Measurements from ENCODE around the gene LRP5. TPM values are rescaled to one million over a fixed set of nuclear protein-coding genes. Genes with fewer than 3 reads are reported as not detected.
"Not testable (repeated sequence)": the region's sequence is repeated elsewhere in the genome, so short reads cannot be mapped to it uniquely, and the experiment has no call there.

LRP5 gene
- total RNA-seq, 1 donor from 2014 or later: 64.8 TPM

DNA sequence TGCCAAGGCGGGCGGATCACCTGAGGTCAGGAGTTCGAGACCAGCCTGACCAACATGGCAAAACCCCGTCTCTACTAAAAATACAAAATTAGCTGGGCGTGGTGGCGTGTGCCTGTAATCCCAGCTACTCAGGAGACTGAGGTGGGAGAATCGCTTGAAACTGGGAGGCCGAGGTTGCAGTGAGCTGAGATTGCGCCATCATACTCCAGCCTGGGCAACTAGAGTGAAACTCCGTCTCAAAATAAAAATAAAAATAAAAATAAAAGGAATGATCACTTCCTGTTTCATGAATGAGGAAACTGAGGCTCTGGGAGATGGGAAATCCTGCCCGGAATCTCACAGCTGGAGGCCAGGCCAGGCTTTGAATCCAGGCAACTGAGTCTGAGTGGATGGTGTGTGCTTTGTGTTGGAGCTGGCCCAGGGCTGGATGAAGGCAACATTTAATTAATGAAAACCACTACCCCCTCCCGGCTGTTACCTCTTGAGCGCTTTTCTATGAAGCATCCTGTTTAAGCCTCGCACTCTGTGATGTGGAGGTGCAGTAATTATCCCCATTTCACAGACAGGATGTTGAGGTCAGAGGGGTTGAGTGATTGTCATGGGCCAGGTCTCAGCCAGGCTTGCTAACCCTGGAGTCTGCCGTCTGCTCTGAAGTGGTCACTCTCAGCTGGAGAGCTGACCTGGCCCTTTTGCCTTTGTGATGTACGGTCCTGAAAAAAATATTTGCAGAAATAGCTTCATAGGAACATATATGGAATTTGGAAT is 27.8 kb downstream of the LRP5 start:
- intact Hi-C loops (cut with micrococcal nuclease): no loop called here
- ATAC-seq (no peak), DNase-seq (no peak)

DNA sequence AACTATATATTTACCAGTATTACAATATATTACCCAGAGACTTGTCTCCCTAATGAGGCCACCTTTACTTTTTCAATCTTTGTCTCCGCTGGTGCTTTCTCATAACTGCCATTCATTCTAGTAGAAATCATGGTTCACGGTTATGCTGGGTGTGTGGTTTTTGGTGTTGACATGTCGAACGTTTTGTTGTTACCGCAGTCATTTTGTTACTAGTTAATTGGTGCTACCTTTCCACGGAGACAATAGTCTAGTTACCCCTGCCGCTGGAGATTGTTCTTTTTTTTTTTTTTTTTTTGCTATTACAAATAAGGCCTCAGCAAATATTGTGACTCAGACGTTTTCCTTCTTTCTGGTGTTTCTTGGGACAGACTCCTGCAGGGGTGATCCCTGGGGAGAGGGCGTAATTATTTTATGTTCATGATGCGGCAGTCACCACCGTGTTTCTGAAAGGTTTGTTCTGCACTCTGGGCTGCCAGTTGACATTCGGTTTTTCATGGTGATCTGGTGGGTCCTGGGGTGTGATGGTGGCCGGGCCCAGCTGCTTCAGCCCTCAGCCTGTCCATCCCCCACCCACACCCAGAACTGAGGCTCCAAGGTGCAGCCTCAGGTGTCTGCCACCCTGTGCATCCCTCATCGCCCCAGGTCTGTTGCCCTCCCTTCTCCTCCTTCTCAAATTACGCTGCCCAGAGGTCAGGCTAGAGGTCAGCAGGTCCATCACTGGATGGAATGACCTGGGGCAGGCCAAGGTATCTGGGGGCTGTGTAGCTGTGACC is 28.6 kb downstream of the LRP5 start:
- ATAC-seq: no peak
- no peak for DNase-seq
- intact Hi-C loops (cut with micrococcal nuclease): no loop called here

DNA sequence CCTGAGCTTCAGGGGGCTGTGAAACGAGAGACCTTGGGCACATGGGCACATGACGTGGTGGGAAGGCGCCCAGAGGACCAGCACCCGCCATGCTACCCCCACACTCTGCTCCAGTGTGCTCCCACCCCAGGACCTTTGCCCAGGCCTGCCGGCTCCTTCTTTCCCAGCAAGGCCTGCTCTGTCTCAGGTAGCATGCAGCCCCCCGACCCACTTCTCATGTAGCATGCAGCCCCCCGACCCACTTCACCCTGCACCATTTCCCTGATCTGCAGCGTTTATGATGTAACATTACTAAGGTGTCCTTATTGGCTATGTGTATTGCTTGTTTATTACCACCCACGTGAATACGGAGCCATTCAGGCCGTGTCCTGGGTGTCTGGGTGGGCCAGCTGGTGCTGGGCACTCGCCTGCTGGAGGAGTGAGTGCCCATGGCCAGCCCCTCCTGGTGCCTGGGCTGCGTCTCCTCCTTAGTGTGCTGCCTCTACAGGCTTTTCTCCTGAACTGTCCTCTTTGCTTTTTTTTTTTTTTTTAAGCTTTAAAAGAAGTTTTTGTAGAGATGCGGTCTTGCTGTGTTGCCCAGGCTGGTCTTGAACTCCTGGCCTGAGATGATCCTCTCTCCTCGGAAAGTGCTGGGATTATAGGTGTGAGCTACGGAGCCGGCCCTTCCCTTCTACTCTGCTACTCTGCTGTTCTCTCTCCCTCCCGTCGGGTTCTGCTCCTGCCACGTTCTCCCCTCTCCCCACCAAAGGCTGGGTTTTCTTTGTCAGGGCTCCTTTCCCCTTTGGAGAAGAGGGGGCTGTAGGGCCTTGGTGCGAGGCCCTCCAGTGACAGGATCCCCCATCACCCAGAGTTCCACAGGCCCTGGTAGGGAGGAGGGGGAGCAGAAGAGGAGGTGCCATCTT is 29.4 kb downstream of the LRP5 start:
- ATAC-seq (no peak), DNase-seq (no peak)
- intact Hi-C loops (cut with micrococcal nuclease): no loop called here

DNA sequence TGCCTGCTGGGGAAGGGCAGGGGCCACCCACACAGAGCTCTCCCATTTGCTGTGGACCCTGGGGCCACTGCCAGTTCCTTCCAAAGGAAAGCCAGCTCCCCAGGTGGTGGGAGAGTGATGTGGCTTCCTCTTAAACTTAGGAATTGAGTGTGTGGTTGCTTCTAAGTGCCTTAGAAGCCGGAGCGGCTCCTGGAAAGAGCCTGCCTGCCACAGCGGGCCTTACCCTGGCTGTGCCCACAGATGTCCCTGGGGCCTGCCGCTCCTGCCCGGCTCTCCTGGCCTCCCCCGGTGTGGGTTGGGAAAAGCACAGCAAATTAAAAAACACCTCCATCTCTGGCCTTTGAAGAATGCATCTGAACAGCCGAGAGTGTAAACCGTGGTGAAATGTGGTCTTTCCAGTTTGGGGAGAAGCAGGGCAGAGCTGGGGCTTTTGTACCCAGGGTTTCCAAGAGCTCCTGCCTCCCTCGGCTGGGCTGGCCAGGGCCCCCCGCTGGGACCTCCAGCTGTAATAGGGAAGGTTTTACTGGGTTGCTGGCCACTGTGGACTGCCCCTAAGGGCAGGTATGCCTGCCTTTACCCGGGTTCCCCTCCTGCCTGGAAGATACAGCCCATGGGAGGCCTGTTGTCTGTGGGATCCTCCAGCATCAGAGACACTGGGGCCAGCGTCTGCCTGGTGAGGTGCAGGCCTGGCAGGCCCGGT is 30.2 kb downstream of the LRP5 start:
- intact Hi-C loops (cut with micrococcal nuclease): no loop called here
- ATAC-seq (no peak), DNase-seq (no peak)

DNA sequence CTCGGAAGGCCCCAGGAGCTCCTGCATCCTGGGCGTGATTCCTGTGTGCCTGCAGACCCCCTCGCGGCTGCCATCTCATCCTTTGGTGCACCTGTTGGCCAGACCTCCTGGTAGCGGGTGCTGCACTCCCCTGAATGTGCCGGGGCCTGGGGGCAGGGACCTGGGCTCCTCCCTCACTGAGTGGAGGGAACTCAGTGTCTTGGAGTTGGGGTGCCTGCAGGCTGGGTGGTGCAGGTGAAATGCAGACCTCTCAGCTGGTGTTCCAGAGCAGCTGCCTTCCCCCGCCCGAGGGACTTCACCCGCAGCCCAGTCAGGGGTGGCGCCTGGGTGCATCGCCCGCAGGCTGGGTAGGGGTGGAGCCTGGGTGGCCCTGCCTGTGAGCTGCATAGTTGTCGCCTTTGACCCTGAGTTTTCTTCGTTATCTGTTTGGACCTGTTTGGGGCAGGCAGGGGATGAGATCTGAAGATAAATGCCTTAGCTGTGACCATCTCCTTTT is 31.4 kb downstream of the LRP5 start:
- intact Hi-C loops (cut with micrococcal nuclease): no loop called here
- ATAC-seq: no peak
- no peak for DNase-seq

DNA sequence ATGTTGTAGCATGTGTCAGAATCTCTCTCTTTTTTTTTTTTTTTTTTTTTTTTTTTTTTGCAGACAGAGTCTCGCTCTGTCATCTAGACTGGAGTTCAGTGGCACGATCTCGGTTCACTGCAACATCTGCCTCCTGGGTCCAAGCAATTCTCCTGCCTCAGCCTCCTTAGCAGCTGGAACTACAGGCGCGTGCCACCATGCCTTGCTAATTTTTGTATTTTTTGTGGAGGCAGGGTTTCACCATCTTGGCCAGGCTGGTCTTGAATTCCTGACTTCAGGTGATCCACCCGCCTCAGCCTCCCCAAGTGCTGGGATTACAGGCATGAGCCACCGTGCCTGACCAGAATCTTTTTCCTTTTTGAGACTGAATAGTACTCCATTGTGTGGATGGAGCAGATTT is 32.4 kb downstream of the LRP5 start:
- DNase-seq; intact Hi-C loops (cut with micrococcal nuclease); ATAC-seq: not testable (repeated sequence)

DNA sequence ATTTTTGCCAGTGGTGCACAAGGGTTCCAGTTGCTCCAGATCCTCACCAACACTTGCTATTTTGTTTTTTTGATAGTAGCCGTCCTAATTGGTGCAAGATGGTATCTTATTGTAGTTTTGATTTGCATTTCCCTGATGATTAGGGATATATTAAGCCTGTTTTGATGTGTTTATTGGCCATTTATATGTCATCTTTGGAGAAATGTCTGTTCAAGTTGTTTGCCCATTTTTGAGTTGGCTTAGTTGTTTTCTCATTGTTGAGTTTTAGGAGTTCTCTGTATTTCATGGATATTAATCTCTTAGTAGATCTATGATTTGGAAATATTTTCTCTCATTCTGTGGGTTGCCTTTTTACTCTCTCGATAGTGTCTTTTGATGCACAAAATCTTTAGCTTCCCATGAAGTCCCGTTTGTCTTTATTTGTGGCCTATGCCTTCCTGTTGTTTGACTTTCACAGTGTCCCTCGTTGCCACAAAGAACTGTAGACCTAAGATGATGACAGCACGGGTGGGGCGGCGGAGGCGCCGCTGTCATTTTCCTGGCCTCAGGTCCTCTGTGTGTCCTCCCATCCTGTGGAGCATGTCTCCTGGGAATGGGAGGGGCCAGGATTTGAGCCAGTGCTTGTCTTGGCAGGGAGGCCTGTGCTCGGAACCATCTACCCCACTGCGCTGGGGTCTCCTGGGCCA is 33.5 kb downstream of the LRP5 start:
- ATAC-seq (peak; percentile 89), DNase-seq (peak; percentile 87)
- intact Hi-C loops (cut with micrococcal nuclease): no loop called here

DNA sequence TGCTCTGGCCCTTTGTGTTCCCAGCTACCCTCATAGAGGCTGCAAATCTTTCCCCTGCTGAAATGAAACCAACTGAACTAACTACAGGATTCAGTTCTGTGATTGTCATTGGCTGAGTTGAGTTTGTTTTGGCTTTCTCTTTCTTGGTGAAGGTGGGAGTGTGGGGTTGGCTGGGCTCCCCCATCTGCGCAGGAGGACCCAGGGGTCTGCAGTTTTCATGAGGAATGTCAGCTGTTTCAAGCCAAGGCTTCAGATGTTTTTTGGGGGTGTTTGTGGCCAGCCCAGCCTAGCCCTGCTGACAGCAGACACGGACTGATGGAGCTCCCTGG is 34.0 kb downstream of the LRP5 start:
- ATAC-seq: peak; percentile 11
- intact Hi-C loops (cut with micrococcal nuclease): no loop called here
- DNase-seq: no peak

DNA sequence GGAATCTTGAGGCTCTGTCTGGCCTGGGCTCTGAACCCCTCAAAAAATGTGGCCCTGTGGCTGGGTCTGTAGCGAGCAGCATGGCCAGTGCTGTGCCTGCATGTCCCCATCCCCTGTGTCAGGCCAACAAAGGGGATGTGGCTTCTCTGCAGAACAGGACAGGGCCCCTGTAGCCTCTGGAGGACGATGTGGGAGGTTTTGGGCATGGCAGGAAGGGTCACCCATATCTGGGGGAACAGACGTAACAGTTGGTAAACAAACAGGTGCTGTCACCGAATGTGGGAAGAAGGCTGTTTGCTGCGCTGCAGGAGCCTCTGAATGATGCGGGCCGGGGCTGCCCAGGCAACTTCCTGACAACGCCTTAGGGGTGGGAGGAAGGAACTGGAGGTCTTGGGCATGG is 35.0 kb downstream of the LRP5 start:
- ATAC-seq (no peak), DNase-seq (no peak)
- intact Hi-C loops (cut with micrococcal nuclease): no loop called here

DNA sequence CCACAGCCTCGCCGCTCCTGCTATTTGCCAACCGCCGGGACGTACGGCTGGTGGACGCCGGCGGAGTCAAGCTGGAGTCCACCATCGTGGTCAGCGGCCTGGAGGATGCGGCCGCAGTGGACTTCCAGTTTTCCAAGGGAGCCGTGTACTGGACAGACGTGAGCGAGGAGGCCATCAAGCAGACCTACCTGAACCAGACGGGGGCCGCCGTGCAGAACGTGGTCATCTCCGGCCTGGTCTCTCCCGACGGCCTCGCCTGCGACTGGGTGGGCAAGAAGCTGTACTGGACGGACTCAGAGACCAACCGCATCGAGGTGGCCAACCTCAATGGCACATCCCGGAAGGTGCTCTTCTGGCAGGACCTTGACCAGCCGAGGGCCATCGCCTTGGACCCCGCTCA is 35.5 kb downstream of the LRP5 start:
- no peak for DNase-seq
- ATAC-seq: no peak
- intact Hi-C loops (cut with micrococcal nuclease): no loop called here

DNA sequence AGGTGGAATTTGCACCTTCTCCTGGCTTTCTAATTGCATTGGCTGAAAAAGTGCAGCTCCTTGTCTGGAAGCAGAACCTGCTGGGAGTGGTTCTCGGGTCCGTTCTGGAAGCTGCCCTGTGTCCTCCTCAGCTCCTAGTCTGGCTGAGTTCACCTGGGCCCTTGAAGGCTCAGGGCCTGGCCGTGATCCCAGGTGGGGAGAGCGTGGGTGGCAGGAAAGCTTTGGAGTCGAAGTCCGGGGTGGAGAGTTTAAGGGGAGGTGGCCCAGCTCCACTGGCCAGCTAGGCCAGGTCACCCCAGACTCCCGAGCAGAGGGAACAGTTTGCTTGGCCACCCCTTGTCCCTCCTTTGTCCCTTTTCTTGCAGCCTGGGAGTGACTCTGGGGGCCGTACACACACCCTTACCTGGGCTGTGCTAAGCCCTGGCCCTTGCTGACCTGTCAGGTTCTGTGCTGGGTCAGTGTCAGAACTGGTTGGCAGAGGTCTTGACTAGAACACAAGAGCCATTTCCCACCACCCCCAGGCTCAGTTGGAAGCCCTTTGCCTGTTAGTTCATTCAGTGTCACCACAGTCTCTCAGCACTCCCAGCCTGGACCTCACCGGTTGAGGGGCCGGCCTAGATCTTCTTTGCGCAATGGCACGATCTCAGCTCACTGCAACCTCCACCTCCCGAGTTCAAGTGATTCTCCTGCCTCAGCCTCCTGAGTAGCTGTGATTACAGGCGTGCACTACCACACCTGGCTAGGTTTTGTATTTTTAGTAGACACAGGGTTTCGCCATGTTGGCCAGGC is 37.3 kb downstream of the LRP5 start:
- intact Hi-C loops (cut with micrococcal nuclease): no loop called here
- no peak for ATAC-seq
- DNase-seq: peak; percentile 32

DNA sequence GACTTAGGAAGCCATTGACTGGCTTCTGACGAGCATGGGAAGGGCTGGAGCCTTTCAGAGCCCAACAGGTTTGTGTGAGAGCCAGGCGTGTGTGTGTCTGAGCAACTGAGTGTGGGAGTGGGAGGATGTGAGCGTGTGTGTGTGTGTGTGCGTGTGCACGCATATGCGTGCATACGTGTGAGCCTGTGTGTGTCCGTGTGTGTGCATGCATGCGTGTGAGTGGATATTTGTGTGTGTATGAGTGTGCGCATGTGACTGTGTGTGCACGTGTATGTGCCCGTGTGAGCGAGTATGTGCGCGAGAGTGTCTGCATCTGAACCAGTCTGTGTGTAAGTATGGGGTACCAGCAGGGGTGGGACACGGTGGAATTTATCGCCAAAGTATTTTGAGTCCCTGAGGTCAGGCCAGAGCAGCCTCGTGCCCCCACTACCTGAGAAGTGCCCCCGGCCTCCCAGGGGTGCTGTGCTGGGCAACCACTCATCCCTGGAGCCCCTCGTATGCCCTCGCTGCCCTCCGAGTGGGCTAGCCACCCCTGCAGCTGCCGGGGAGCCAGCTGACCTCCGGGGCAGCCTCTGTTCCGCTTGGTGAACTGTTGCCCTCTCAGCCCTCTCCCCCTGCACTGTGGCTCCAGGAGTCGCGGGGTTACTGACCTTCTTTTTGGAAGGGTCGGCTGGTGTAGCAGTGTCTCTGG is 38.5 kb downstream of the LRP5 start:
- ATAC-seq: no peak
- intact Hi-C loops (cut with micrococcal nuclease): no loop called here
- DNase-seq: no peak

DNA sequence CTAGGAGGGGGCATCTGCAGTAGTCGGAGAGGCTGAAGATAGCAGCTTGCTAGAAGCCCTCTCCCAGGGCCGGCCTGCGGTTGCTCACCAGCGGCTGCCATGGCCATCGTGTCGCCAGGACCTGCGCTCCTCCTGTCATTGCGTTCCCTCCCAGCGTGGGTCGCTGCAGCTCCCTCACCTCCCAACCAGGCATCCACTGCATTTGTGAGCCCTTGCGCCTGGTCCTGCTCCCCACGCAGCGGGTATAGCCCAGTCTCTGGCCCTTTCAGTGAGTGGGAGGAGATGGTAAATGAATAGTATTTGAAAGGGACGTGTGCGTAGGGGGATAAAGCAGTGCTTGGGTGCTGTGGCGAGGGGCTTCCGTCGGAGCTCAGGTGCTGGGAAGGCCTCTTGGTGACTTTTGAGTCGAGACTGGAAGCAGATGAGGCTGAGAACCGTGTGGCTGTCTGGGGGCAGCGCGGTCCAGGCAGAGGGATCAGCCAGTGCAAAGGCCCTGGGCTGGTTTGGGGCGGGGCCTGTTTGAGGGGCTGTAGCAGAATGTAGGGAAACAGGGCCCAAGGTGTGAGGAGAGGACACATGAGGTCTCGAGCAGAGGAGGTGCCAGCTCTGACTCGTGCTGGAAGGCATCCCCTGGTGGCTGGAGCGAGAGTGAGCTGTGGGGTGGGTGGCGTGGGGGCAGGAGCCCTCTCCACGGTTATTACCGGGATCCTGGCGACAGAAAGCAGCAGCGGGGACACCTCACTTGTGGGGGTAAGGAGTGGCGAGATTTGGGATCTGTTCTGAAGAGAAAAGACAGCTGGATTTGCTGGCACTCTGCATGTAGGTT is 39.3 kb downstream of the LRP5 start:
- peak; percentile 6 for ATAC-seq
- intact Hi-C loops (cut with micrococcal nuclease): no loop called here
- no peak for DNase-seq

DNA sequence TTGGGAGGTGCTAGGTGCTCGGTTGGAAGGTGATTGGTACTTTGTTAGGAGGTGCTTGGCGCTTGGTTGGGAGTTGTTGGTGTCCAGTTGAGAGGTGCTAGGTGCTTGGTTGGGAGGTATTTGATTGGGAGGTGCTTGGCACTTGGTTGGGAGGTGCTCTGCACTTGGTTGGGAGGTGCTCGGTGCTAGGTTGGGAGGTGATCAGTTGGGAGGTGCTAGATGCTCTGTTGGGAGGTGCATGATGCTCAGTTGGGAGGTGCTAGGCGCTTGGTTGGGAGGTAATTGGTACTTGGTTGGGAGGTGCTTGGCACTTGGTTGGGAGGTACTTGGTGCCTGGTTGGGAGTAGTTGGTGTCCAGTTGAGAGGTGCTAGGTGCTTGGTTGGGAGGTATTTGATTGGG is 40.2 kb downstream of the LRP5 start:
- ATAC-seq (no peak), DNase-seq (no peak)
- intact Hi-C loops (cut with micrococcal nuclease): no loop called here

DNA sequence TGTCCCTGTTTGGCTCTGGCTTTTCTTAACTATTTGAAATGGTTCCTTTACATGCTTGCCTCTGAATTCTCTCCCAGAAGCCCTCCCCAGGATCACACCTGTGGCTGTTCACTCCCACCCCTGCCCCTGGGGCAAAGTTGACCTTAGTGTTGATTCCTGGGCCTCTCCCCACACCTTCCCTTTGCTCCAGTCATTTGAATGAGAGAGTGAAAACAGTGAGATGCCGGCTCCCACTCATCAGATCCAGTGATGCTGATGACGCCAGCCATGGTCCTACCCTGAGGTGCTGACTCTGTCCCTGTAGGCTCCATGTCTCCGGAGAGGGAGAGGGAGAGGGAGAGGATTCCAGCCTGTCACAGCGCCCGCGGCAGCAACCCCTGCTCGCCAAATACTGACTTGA is 40.7 kb downstream of the LRP5 start:
- DNase-seq (no peak), ATAC-seq (no peak)
- intact Hi-C loops (cut with micrococcal nuclease): no loop called here

DNA sequence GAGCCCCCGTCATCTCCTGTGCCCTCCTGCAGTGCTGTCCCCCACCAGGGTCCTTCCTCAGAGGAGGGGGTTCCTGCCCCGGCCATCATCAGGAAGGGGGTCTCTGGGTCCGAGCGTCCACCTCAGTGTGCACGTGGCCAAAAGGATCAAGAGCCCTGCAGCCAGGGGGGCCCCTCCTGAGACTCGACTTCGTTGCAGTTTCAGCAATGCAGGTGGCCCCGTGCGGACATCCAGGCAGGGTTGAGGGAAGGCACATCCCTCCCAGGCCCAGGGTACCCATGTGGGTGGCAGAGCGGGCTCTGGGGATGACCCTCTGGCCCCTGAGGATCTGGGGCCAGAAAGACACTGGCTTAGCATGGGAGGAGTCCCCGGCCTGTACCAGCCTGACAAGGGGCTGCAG is 41.3 kb downstream of the LRP5 start:
- intact Hi-C loops (cut with micrococcal nuclease): no loop called here
- ATAC-seq (peak; percentile 6), DNase-seq (no peak)

Data from left ventricle myocardium superior (tissue), 1 donor.